ENCODE measurements around the gene RHEX. TPM values are rescaled to one million over a fixed set of nuclear protein-coding genes. Genes with fewer than 3 reads are reported as not detected.
A peak's percentile ranks its signal among the peaks of the same experiment; 100 is the strongest.

RHEX gene
- total RNA-seq, 1 donor from 2014 or later: not detected

DNA sequence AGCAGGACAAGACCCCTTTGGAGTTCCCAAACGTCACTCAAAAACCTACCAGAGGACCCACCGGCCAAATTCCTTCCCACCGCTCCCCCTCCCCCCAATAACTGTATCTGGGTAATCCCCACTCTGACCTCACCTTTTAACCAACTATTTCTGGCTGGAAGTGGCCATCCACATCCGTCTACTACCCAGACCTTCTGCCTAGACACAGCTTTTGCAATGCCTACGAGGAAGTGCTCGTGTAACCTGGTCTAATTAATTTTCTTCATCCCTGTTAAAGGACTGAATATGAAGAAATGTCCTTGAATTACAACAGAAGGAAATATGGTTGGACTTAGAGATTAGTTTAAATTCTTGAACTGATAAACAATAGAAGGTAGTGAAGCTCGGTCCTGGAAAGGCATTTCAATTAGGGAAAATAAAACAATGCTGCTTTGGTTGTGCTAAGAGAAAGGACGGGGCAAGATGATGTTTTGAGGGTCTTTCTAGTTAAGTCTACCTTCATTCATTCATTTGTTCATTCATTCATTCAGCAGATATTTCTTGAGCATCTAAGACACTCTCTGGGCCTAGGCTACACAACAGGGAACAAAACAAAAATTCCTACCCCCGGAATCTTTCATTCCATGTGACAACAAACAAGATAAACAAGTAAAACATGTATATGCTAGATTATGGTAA is 45.4 kb downstream of the RHEX start:
- H3K27ac Mint-ChIP-seq: no peak overlapping the region
- intact Hi-C loops (cut with micrococcal nuclease): no loop called here

DNA sequence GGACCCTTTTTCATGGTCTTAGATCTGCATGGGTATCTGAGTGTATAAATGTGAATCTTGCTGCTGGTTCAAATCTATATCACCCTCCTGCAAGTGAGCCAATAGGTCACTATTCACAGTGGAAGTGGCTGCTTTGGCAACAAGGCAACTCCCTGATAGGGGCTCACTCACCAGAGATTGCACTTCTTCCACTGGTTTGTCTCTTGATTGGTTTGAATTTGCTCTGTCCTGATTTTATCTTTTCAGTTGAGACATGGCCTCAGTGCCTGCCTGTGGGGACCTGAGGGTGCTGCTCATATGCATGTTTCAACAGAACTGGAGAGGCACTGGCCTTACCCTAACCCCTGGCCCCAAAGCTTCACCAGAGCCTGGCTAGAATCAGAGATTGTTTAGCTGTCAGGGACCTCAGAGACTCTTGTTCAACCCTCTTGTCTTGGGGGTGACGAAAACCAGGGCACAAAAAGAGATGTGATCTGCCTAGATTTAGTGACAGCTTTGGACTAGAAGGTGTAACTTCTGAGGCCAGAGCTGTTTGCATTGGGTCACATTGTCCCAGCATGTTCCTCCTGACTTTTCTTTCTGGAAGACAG is 47.3 kb downstream of the RHEX start:
- Mint-ChIP-seq H3K36me3 (ENCODE audit: low read depth) (no peaks in the 10 kb centered on the region), H3K4me1 (ENCODE audit: low read depth) (no peaks in the 10 kb centered on the region), H3K9me3 (no peaks in the 10 kb centered on the region), H3K4me3 (ENCODE audit: low read depth) (no peak overlapping the region), H3K27me3 (ENCODE audit: low read depth) (peaks cover 45% of the 10 kb centered on the region), H3K27ac (no peak overlapping the region)
- no peak for DNase-seq (ENCODE audit: low spot score)
- intact Hi-C loops (cut with micrococcal nuclease): no loop called here

More for the DNA sequence above, 45.4 kb downstream of the RHEX start:
- DNase-seq (ENCODE audit: low spot score): no peak
- Mint-ChIP-seq H3K27me3 (ENCODE audit: low read depth) (peaks cover 51% of the 10 kb centered on the region), H3K36me3 (ENCODE audit: low read depth) (no peaks in the 10 kb centered on the region), H3K4me3 (ENCODE audit: low read depth) (no peak overlapping the region), H3K9me3 (no peaks in the 10 kb centered on the region), H3K4me1 (ENCODE audit: low read depth) (no peaks in the 10 kb centered on the region)

GRCh38 chr1:206101351-206102045 is 48.5 kb downstream of the RHEX start:
- intact Hi-C loops (cut with micrococcal nuclease): no loop called here
- no peak overlapping the region for H3K4me3 Mint-ChIP-seq (ENCODE audit: low read depth)
- no peaks in the 10 kb centered on the region for H3K4me1 Mint-ChIP-seq (ENCODE audit: low read depth)
- no peaks in the 10 kb centered on the region for H3K36me3 Mint-ChIP-seq (ENCODE audit: low read depth)
- no peaks in the 10 kb centered on the region for H3K9me3 Mint-ChIP-seq
- no peak overlapping the region for H3K27ac Mint-ChIP-seq
- no peak for DNase-seq (ENCODE audit: low spot score)
- H3K27me3 Mint-ChIP-seq (ENCODE audit: low read depth): peaks cover 43% of the 10 kb centered on the region

DNA sequence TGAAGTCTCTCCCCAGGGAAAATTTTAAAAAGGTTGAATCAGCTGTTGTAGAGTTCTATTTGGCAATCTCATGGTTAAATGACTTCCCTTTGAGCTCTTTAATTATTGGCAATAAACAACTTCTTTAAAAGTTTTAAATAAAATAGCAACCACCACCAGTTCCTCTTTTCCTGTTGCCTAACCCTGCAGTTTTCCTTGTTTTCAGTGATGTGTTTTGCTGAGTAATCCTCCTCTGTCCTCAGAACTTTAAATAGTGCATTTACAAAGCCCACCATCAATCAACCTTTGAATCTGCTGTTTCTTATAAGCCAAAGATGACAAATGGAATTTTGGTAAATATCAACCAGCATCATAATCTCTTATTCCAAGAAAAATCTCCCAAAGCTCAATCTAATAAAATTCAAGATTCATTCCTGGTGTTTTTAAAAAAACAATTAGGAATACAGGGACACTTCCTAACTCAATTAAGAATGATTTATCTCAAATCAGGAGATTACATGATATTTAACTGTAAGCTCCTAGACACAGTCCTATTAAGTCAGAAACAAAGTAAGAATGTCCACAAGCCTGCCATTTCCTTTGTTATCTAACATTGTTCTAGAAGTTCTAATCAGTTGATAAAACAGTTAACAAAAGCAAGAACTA is 49.4 kb downstream of the RHEX start:
- Mint-ChIP-seq H3K4me3 (ENCODE audit: low read depth) (no peak overlapping the region), H3K27ac (no peak overlapping the region), H3K4me1 (ENCODE audit: low read depth) (no peaks in the 10 kb centered on the region), H3K36me3 (ENCODE audit: low read depth) (no peaks in the 10 kb centered on the region), H3K9me3 (no peaks in the 10 kb centered on the region), H3K27me3 (ENCODE audit: low read depth) (peaks cover 43% of the 10 kb centered on the region)
- DNase-seq (ENCODE audit: low spot score): no peak
- intact Hi-C loops (cut with micrococcal nuclease): no loop called here

GRCh38 chr1:206103979-206104378 is 51.0 kb downstream of the RHEX start:
- Mint-ChIP-seq H3K27me3 (ENCODE audit: low read depth) (peaks cover 35% of the 10 kb centered on the region), H3K9me3 (no peaks in the 10 kb centered on the region), H3K27ac (no peak overlapping the region), H3K4me3 (ENCODE audit: low read depth) (no peak overlapping the region), H3K4me1 (ENCODE audit: low read depth) (no peaks in the 10 kb centered on the region), H3K36me3 (ENCODE audit: low read depth) (no peaks in the 10 kb centered on the region)
- intact Hi-C loops (cut with micrococcal nuclease): no loop called here
- no peak for DNase-seq (ENCODE audit: low spot score)

GRCh38 chr1:206105464-206105995 is 52.6 kb downstream of the RHEX start:
- no peaks in the 10 kb centered on the region for H3K4me1 Mint-ChIP-seq (ENCODE audit: low read depth)
- no peak overlapping the region for H3K4me3 Mint-ChIP-seq (ENCODE audit: low read depth)
- H3K36me3 Mint-ChIP-seq (ENCODE audit: low read depth): no peaks in the 10 kb centered on the region
- DNase-seq (ENCODE audit: low spot score): no peak
- intact Hi-C loops (cut with micrococcal nuclease): loop anchor here (5.0 kb wide), 1 partner anchor 313 kb away; no protein-coding TSS in a partner anchor
- H3K27me3 Mint-ChIP-seq (ENCODE audit: low read depth): peaks cover 24% of the 10 kb centered on the region
- H3K27ac Mint-ChIP-seq: no peak overlapping the region
- no peaks in the 10 kb centered on the region for H3K9me3 Mint-ChIP-seq

GRCh38 chr1:206106328-206107167 is 53.6 kb downstream of the RHEX start:
- H3K9me3 Mint-ChIP-seq: no peaks in the 10 kb centered on the region
- no peaks in the 10 kb centered on the region for H3K4me1 Mint-ChIP-seq (ENCODE audit: low read depth)
- no peak overlapping the region for H3K4me3 Mint-ChIP-seq (ENCODE audit: low read depth)
- H3K36me3 Mint-ChIP-seq (ENCODE audit: low read depth): no peaks in the 10 kb centered on the region
- peaks cover 17% of the 10 kb centered on the region for H3K27me3 Mint-ChIP-seq (ENCODE audit: low read depth)
- intact Hi-C loops (cut with micrococcal nuclease): loop anchor here (1.0 to 5.0 kb wide), 4 partner anchors 76 to 314 kb away; no protein-coding TSS in a partner anchor
- no peak overlapping the region for H3K27ac Mint-ChIP-seq
- DNase-seq (ENCODE audit: low spot score): peak; percentile 64

DNA sequence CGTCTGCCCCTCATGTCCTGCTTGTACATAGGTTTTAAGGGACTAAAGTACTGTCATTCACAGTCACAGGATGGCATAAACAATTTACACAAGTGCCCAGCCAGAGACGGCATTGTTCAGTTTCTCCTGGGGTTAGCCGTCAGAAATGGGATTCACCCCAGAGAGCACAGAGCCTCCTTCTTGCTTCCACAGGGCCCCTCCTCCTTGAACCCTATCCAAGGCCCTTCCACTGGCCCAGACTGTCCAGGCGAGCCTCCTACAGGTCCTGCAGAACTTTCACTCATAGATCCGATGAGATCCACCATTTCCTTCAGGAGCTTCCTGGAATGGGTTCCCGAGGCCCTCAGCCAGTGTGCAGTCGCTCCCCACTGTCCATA is 54.2 kb downstream of the RHEX start:
- Mint-ChIP-seq H3K4me3 (ENCODE audit: low read depth) (no peak overlapping the region), H3K9me3 (no peaks in the 10 kb centered on the region), H3K4me1 (ENCODE audit: low read depth) (no peaks in the 10 kb centered on the region), H3K27ac (no peak overlapping the region), H3K36me3 (ENCODE audit: low read depth) (no peaks in the 10 kb centered on the region), H3K27me3 (ENCODE audit: low read depth) (peaks cover 12% of the 10 kb centered on the region)
- no peak for DNase-seq (ENCODE audit: low spot score)
- intact Hi-C loops (cut with micrococcal nuclease): loop anchor here (5.0 kb wide), 1 partner anchor 315 kb away; no protein-coding TSS in a partner anchor

DNA sequence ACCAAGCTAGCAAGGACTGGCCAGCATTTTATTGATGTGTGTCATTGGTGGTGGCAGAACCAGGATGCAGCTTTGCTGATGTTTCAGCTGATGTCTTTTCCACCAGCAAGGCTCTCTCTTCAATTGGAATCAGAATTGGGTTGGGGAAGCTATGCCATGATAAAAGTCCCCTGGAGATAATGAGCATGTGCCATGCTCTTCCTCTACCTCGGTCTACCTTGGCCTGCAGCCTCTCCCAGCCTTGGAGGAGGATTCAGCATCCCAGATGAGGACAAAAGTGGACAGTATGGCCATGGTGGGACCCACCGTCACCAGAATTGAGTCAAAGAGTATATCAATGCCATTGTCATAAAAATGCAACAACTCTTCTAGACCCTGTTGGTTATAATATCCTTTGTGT is 55.7 kb downstream of the RHEX start:
- Mint-ChIP-seq H3K27ac (no peak overlapping the region), H3K9me3 (no peaks in the 10 kb centered on the region), H3K27me3 (ENCODE audit: low read depth) (peaks cover 8% of the 10 kb centered on the region), H3K4me3 (ENCODE audit: low read depth) (no peak overlapping the region), H3K4me1 (ENCODE audit: low read depth) (no peaks in the 10 kb centered on the region), H3K36me3 (ENCODE audit: low read depth) (no peaks in the 10 kb centered on the region)
- intact Hi-C loops (cut with micrococcal nuclease): loop anchor here (5.0 kb wide), 1 partner anchor 316 kb away; no protein-coding TSS in a partner anchor
- no peak for DNase-seq (ENCODE audit: low spot score)

- Mint-ChIP-seq H3K4me3 (ENCODE audit: low read depth) (no peak overlapping the region), H3K27ac (no peak overlapping the region), H3K27me3 (ENCODE audit: low read depth) (peaks cover 15% of the 10 kb centered on the region), H3K4me1 (ENCODE audit: low read depth) (no peaks in the 10 kb centered on the region), H3K9me3 (no peaks in the 10 kb centered on the region), H3K36me3 (ENCODE audit: low read depth) (no peaks in the 10 kb centered on the region)
- no peak for DNase-seq (ENCODE audit: low spot score)
- intact Hi-C loops (cut with micrococcal nuclease): loop anchor here (5.0 kb wide), 1 partner anchor 317 kb away; no protein-coding TSS in a partner anchor
Measured at GRCh38 chr1:206109718-206110117, 56.7 kb downstream of the RHEX start.

DNA sequence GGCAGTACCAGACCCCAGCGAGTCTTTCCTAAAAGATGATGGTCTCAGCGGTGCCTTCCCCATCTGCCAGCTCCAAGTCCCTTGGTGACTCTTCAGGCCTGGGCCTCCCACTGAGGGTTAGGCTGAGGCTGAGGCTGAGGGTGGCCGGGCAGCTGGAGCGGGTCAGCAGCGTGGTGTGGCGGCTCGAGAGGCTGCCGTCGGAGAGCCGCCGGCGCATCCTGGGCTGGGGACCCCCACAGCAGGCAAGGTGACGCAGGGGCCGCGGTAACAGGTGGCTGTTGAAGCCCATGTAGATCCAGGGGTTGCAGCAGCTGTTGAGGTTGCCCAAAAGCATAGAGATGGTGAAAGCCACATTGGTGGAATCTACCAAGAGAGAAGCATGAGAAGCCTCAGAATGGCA is 57.2 kb downstream of the RHEX start:
- no peaks in the 10 kb centered on the region for H3K4me1 Mint-ChIP-seq (ENCODE audit: low read depth)
- H3K27ac Mint-ChIP-seq: no peak overlapping the region
- H3K9me3 Mint-ChIP-seq: no peaks in the 10 kb centered on the region
- H3K4me3 Mint-ChIP-seq (ENCODE audit: low read depth): no peak overlapping the region
- H3K36me3 Mint-ChIP-seq (ENCODE audit: low read depth): no peaks in the 10 kb centered on the region
- intact Hi-C loops (cut with micrococcal nuclease): no loop called here
- H3K27me3 Mint-ChIP-seq (ENCODE audit: low read depth): peaks cover 18% of the 10 kb centered on the region
- DNase-seq (ENCODE audit: low spot score): no peak

GRCh38 chr1:206110820-206111219 is 57.8 kb downstream of the RHEX start:
- Mint-ChIP-seq H3K27me3 (ENCODE audit: low read depth) (peaks cover 24% of the 10 kb centered on the region), H3K27ac (no peak overlapping the region), H3K36me3 (ENCODE audit: low read depth) (no peaks in the 10 kb centered on the region), H3K4me1 (ENCODE audit: low read depth) (no peaks in the 10 kb centered on the region), H3K9me3 (no peaks in the 10 kb centered on the region), H3K4me3 (ENCODE audit: low read depth) (no peak overlapping the region)
- DNase-seq (ENCODE audit: low spot score): no peak
- intact Hi-C loops (cut with micrococcal nuclease): no loop called here
